HT-29 (cell line): Measurements from ENCODE around the gene KANK4. TPM values are rescaled to one million over a fixed set of nuclear protein-coding genes. Genes with fewer than 3 reads are reported as not detected.
"Not testable (repeated sequence)": the region's sequence is repeated elsewhere in the genome, so short reads cannot be mapped to it uniquely, and the experiment has no call there.

Experiments
- DNase-seq: peaks from one replicate; pipeline ENCODE4 v3.0.0-alpha.2; 2015; ENCODE audit warnings: low spot score
- total RNA-seq: library from RNA; depleted of rRNA; stranded (reverse); fragments of >200 nt; shearing (Covaris generic); gene quantifications from 2 replicates; pipeline ENCODE4 v1.2.3, GENCODE V29; 2014

KANK4 gene
- total RNA-seq, 1 experiment from 2014 or later, result not detected

GRCh38 chr1:62238507-62238906 lies 80.7 kb downstream of the KANK4 start:
- no peak for DNase-seq

GRCh38 chr1:62237950-62238374 lies 81.3 kb downstream of the KANK4 start:
- DNase-seq, result no peak

GRCh38 chr1:62237361-62237760 lies 81.9 kb downstream of the KANK4 start:
- no peak for DNase-seq

GRCh38 chr1:62235576-62235975 lies 83.7 kb downstream of the KANK4 start:
- DNase-seq, result no peak

GRCh38 chr1:62234688-62235087 lies 84.5 kb downstream of the KANK4 start:
- no peak for DNase-seq

GRCh38 chr1:62233926-62234450 lies 85.2 kb downstream of the KANK4 start:
- no peak for DNase-seq

GRCh38 chr1:62232871-62233278 lies 86.4 kb downstream of the KANK4 start:
- DNase-seq, result no peak

GRCh38 chr1:62230718-62231117 lies 88.5 kb downstream of the KANK4 start:
- DNase-seq, result no peak

GRCh38 chr1:62229932-62230331 lies 89.3 kb downstream of the KANK4 start:
- no peak for DNase-seq

- DNase-seq, result no peak
These were observed 89.8 kb downstream of the KANK4 start for GRCh38 chr1:62229468-62229867.

GRCh38 chr1:62228883-62229187 lies 90.4 kb downstream of the KANK4 start:
- DNase-seq, result no peak

GRCh38 chr1:62228136-62228882 lies 90.9 kb downstream of the KANK4 start:
- DNase-seq, result no peak

GRCh38 chr1:62227496-62227895 lies 91.7 kb downstream of the KANK4 start:
- DNase-seq, result no peak

- no peak for DNase-seq
These were observed 95.1 kb downstream of the KANK4 start for GRCh38 chr1:62224182-62224581.

- DNase-seq, result no peak
These were observed 96.9 kb downstream of the KANK4 start for GRCh38 chr1:62222321-62222720.

- no peak for DNase-seq
These were observed 98.1 kb downstream of the KANK4 start for GRCh38 chr1:62221171-62221570.

- DNase-seq, result not testable (repeated sequence)
These were observed 98.8 kb downstream of the KANK4 start for GRCh38 chr1:62220456-62220855.

- DNase-seq, result no peak
These were observed 100.6 kb downstream of the KANK4 start for GRCh38 chr1:62218604-62219003.

- no peak for DNase-seq
These were observed 105.9 kb downstream of the KANK4 start for GRCh38 chr1:62213075-62213914.

GRCh38 chr1:62212411-62212810 lies 106.8 kb downstream of the KANK4 start:
- DNase-seq, result no peak

- no peak for DNase-seq
These were observed 108.3 kb downstream of the KANK4 start for GRCh38 chr1:62210960-62211359.

- no peak for DNase-seq
These were observed 109.2 kb downstream of the KANK4 start for GRCh38 chr1:62209931-62210595.
